IMR-90 (cell line): ENCODE results near the gene KLHDC2. TPM values are rescaled to one million over a fixed set of nuclear protein-coding genes. Genes with fewer than 3 reads are reported as not detected.

ENCODE experiments used
- ATAC-seq: fragments of 200-7000 bp; cut with Tn5 transposase; 2 replicates; pipeline ENCODE4 v1.9.1; 2020; ENCODE audit warnings: low read depth, mild to moderate bottlenecking, moderate library complexity
- BruUV-seq: library from RNA; stranded (reverse); fragments of 400-500 nt; replicated peaks from 2 replicates; lab custom pipeline; 2021; lab: Mats Ljungman, UMichigan
- CTCF ChIA-PET: fragments of 300-600 bp; formaldehyde crosslinking; extraction: SDS; loops from one replicate; lab custom pipeline; 2021; ENCODE audit warnings: antibody characterized with exemption; lab: Yijun Ruan, JAX
- POLR2A ChIA-PET: fragments of 300-600 bp; sonication (Branson Sonifier 250); formaldehyde crosslinking; loops from one replicate; lab custom pipeline; 2022; ENCODE audit warnings: antibody characterized with exemption; ENCODE audit not compliant: unreplicated experiment; lab: Charles Lee
- DNase-seq: peaks from one replicate; pipeline ENCODE4 v3.0.0; 2013
- H2AFZ ChIP-seq: replicated peaks from 2 replicates; pipeline ENCODE3; 2013; ENCODE audit warnings: low read length, mild to moderate bottlenecking; ENCODE audit not compliant: poor library complexity
- H2AK5ac ChIP-seq: 2 replicates; pipeline ENCODE4 v1.6.1; 2013; ENCODE audit warnings: low read depth, low read length, inconsistent platforms
- H2AK9ac ChIP-seq: replicated peaks from 2 replicates; pipeline ENCODE3; 2013; ENCODE audit warnings: mild to moderate bottlenecking, low read depth, low read length, moderate library complexity; ENCODE audit not compliant: poor library complexity
- H2BK120ac ChIP-seq: 2 replicates; pipeline ENCODE4 v1.6.1; 2013; ENCODE audit warnings: low read depth, low read length, inconsistent platforms
- H2BK15ac ChIP-seq: 3 replicates; pipeline ENCODE4 v1.6.1; 2013; ENCODE audit warnings: low read depth, low read length, inconsistent platforms
- H2BK20ac ChIP-seq: 2 replicates; pipeline ENCODE4 v1.6.1; 2013; ENCODE audit warnings: low read depth, mild to moderate bottlenecking, inconsistent platforms, low read length, moderate library complexity
- H2BK5ac ChIP-seq: 2 replicates; pipeline ENCODE4 v1.6.1; 2013; ENCODE audit warnings: mild to moderate bottlenecking, low read depth, low read length, inconsistent platforms; ENCODE audit not compliant: poor library complexity, severe bottlenecking
- H3K14ac ChIP-seq: replicated peaks from 2 replicates; pipeline ENCODE4 v1.6.1; 2013; ENCODE audit warnings: low read depth, low read length, inconsistent platforms
- H3K18ac ChIP-seq: 2 replicates; pipeline ENCODE4 v1.6.1; 2013; ENCODE audit warnings: low read depth, low read length, control low read depth
- H3K23ac ChIP-seq: 2 replicates; pipeline ENCODE4 v1.6.1; 2013; ENCODE audit warnings: low read depth, low read length, inconsistent platforms
- H3K27ac ChIP-seq: 2 replicates; pipeline ENCODE4 v1.5.1; 2013; ENCODE audit warnings: mild to moderate bottlenecking, control low read depth, low read length; ENCODE audit not compliant: insufficient read depth
- H3K27me3 ChIP-seq: 2 replicates; pipeline ENCODE4 v1.6.1; 2013; ENCODE audit warnings: low read length; ENCODE audit not compliant: control insufficient read depth, insufficient read depth
- H3K36me3 ChIP-seq: 2 replicates; pipeline ENCODE4 v1.6.1; 2013; ENCODE audit warnings: low read length, mixed read lengths; ENCODE audit not compliant: control insufficient read depth, insufficient read depth
- H3K4ac ChIP-seq: 2 replicates; pipeline ENCODE4 v1.6.1; 2013; ENCODE audit warnings: low read depth, low read length, inconsistent platforms
- H3K4me1 ChIP-seq: 2 replicates; pipeline ENCODE4 v1.6.1; 2013; ENCODE audit warnings: low read length, mixed read lengths; ENCODE audit not compliant: control insufficient read depth, insufficient read depth
- H3K4me2 ChIP-seq: 2 replicates; pipeline ENCODE4 v1.6.1; 2013; ENCODE audit warnings: low read depth, mild to moderate bottlenecking, control low read depth, low read length, moderate library complexity
- H3K4me3 ChIP-seq: 2 replicates; pipeline ENCODE4 v1.5.1; 2013; ENCODE audit warnings: low read depth, mild to moderate bottlenecking, control low read depth, low read length, moderate library complexity; ENCODE audit not compliant: insufficient read depth
- H3K56ac ChIP-seq: 2 replicates; pipeline ENCODE4 v1.6.1; 2013; ENCODE audit warnings: low read length, inconsistent platforms; ENCODE audit not compliant: insufficient read depth; ENCODE audit errors: extremely low read depth
- H3K79me1 ChIP-seq, 2 experiments: 2 replicates each; pipeline ENCODE4 v1.6.1; 2013; ENCODE audit warnings: low read length in 2 of 2, inconsistent platforms in 1 of 2, low read depth in 1 of 2
- H3K9ac ChIP-seq: 2 replicates; pipeline ENCODE4 v1.6.1; 2013; ENCODE audit warnings: low read depth, low read length, control low read depth
- H3K9me1 ChIP-seq: 2 replicates; pipeline ENCODE4 v1.6.1; 2013; ENCODE audit warnings: low read length, inconsistent platforms; ENCODE audit not compliant: insufficient read depth
- H3K9me3 ChIP-seq: 2 replicates; pipeline ENCODE4 v1.6.1; 2013; ENCODE audit warnings: low read length; ENCODE audit not compliant: control insufficient read depth, insufficient read depth
- H4K20me1 ChIP-seq: 2 replicates; pipeline ENCODE4 v1.6.1; 2013; ENCODE audit warnings: low read length, inconsistent platforms; ENCODE audit not compliant: insufficient read depth
- H4K5ac ChIP-seq: 2 replicates; pipeline ENCODE4 v1.6.1; 2013; ENCODE audit warnings: mild to moderate bottlenecking, low read depth, low read length, control low read depth
- H4K8ac ChIP-seq, 2 experiments: 2 replicates each; pipeline ENCODE4 v1.6.1; 2013; ENCODE audit warnings: low read depth in 2 of 2, low read length in 2 of 2, control low read depth in 1 of 2, inconsistent platforms in 1 of 2
- H4K91ac ChIP-seq: 2 replicates; pipeline ENCODE4 v1.6.1; 2013; ENCODE audit warnings: low read depth, low read length, inconsistent platforms; ENCODE audit not compliant: insufficient read depth
- CHD1 ChIP-seq: IDR thresholded peaks from 2 replicates; pipeline ENCODE4 v1.6.1; 2012; ENCODE audit warnings: low read depth, low read length, improper control_type of control experiment
- FOS ChIP-seq: fragments of 150-350 bp; IDR thresholded peaks from 2 replicates; pipeline ENCODE4 v1.6.1; 2016; ENCODE audit warnings: low read depth, low read length
- MAFK ChIP-seq: IDR thresholded peaks from 2 replicates; pipeline ENCODE4 v1.6.1; 2012; ENCODE audit warnings: low read depth, low read length, improper control_type of control experiment
- MXI1 ChIP-seq: IDR thresholded peaks from 2 replicates; pipeline ENCODE4 v1.6.1; 2012; ENCODE audit warnings: low read depth, mild to moderate bottlenecking, low read length, moderate library complexity, borderline replicate concordance
- NFE2L2 ChIP-seq: fragments of 150-350 bp; IDR thresholded peaks from 2 replicates; pipeline ENCODE4 v1.6.1; 2016; ENCODE audit warnings: low read depth, mild to moderate bottlenecking, low read length
- POLR2A ChIP-seq: IDR thresholded peaks from 2 replicates; pipeline ENCODE4 v1.6.1; 2012; ENCODE audit warnings: mild to moderate bottlenecking, low read depth, low read length
- RAD21 ChIP-seq: IDR thresholded peaks from 2 replicates; pipeline ENCODE4 v1.6.1; 2012; ENCODE audit warnings: low read length, improper control_type of control experiment
- SMC3 ChIP-seq: fragments of 150-350 bp; IDR thresholded peaks from 2 replicates; pipeline ENCODE4 v1.6.1; 2016; ENCODE audit warnings: low read depth, mild to moderate bottlenecking, antibody characterized with exemption, low read length, moderate library complexity
- WGBS, 2 experiments: methylation state at CpG; one replicate each; pipeline versions ENCODE4 v1.1.5 to v1.1.7; 2013; ENCODE audit warnings: missing lambda C conversion rate in 2 of 2; ENCODE audit not compliant: insufficient read length in 1 of 2; ENCODE audit errors: extremely low coverage in 2 of 2; 5-methylcytosine and 5-hydroxymethylcytosine counted together
- dilution Hi-C: fragments of 300-500 bp; cut with HindIII; formaldehyde crosslinking; loops from one replicate; pipeline ENCODE4 v1.14.3; 2018; ENCODE audit warnings: low sequenced_read_pairs; ENCODE audit not compliant: unreplicated experiment
- in situ Hi-C: fragments of 300-500 bp; cut with MboI; formaldehyde crosslinking; loops from 3 replicates; pipeline ENCODE4 v1.14.3; 2019; ENCODE audit warnings: low sequenced_read_pairs, inconsistent platforms, mixed read lengths
- intact Hi-C: fragments of 100-400 bp; cut with micrococcal nuclease; formaldehyde crosslinking; loops from 2 replicates; pipeline ENCODE4 v1.10.0; 2022
- polyA plus RNA-seq, 3 experiments: library from polyadenylated mRNA; depleted of rRNA; stranded (reverse); fragments of >200 nt; gene quantifications; 2 replicates each; pipeline ENCODE4 v1.2.3, GENCODE V29; 2012; ENCODE audit warnings: low replicate concordance in 1 of 3
- total RNA-seq: library from RNA; depleted of rRNA; stranded (reverse); fragments of >200 nt; gene quantifications from 2 replicates; pipeline ENCODE4 v1.2.3, GENCODE V29; 2012
- TF ChIP-seq, protein P1 (sequence below): fragments of 150-350 bp; IDR thresholded peaks from 2 replicates; pipeline ENCODE4 v1.6.1; 2017; ENCODE audit warnings: mild to moderate bottlenecking, antibody characterized with exemption, low read length, low read depth

Gene KLHDC2
- total and polyA plus RNA-seq, 2 of the 4 experiments (the other 2 are of a cell fraction): 29.2 to 41.8 TPM

DNA sequence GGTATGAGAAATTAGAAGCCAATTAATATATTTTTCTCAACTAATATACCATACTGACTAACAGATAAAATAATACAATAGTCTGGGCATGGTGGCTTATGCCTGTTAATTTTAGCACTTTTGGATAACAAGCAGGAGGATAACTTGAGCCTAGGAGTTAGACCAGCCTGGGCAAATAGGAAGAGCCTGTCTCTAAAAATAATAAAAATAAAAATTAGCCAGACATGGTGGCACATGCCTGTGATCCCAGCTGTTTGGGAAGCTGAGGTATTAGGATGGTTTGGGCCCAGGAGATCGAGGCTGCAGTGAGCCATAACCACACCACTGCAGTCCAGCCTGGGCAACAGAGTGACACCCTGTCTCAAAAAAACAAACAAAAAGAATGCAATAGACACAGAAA is 24.7 kb downstream of the KLHDC2 start:
- H3K18ac ChIP-seq: no peak overlapping the region
- H3K4me1 ChIP-seq: no peaks in the 10 kb centered on the region
- no peak overlapping the region for H4K5ac ChIP-seq
- H3K4me2 ChIP-seq: no peak overlapping the region
- no peak overlapping the region for H3K56ac ChIP-seq
- H3K4ac ChIP-seq: no peak overlapping the region
- H4K91ac ChIP-seq: no peak overlapping the region
- no peak overlapping the region for H3K23ac ChIP-seq
- in situ Hi-C loops: no loop called here
- H3K27ac ChIP-seq: no peak overlapping the region
- no peak overlapping the region for H3K4me3 ChIP-seq
- no peaks in the 10 kb centered on the region for H3K9me1 ChIP-seq
- no peaks in the 10 kb centered on the region for H3K27me3 ChIP-seq
- no TSS peak for BruUV-seq
- no peak overlapping the region for H2BK20ac ChIP-seq
- no peaks in the 10 kb centered on the region for H4K20me1 ChIP-seq
- H3K79me1 ChIP-seq: peaks cover 0 to 3% of the 10 kb centered on the region in 2 experiments; a peak in 1 of 4 replicates
- H3K9ac ChIP-seq: no peak overlapping the region
- ATAC-seq (no peak), DNase-seq (no peak)
- H2AFZ ChIP-seq: no peak overlapping the region
- H3K14ac ChIP-seq: no peak overlapping the region
- intact Hi-C loops: no loop called here
- WGBS, 2 experiments: no CpG with 5 or more reads among the region's 1 CpG
- no peak overlapping the region for H4K8ac ChIP-seq
- no peak overlapping the region for H2AK9ac ChIP-seq
- no peak overlapping the region for H2AK5ac ChIP-seq
- dilution Hi-C loops: no loop called here
- POLR2A ChIA-PET: interaction anchor here (0.6 kb wide), 1 partner anchor 23 kb away, joined by 4 read pairs; no protein-coding TSS in a partner anchor
- TF ChIP-seq, protein P1, sequence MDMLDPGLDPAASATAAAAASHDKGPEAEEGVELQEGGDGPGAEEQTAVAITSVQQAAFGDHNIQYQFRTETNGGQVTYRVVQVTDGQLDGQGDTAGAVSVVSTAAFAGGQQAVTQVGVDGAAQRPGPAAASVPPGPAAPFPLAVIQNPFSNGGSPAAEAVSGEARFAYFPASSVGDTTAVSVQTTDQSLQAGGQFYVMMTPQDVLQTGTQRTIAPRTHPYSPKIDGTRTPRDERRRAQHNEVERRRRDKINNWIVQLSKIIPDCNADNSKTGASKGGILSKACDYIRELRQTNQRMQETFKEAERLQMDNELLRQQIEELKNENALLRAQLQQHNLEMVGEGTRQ: no peak
- TF ChIP-seq MXI1 (no peak), SMC3 (no peak), POLR2A (no peak), NFE2L2 (no peak), MAFK (no peak), RAD21 (no peak), CHD1 (no peak), FOS (no peak)
- H3K9me3 ChIP-seq: no peaks in the 10 kb centered on the region
- peaks cover 41% of the 10 kb centered on the region for H3K36me3 ChIP-seq
- CTCF ChIA-PET: no interaction called here
- H2BK15ac ChIP-seq: no peak overlapping the region
- H2BK120ac ChIP-seq: no peak overlapping the region
- H2BK5ac ChIP-seq: no peak overlapping the region
